Measurements from ENCODE around the gene GATA5.

GATA5 gene

GRCh38 chr20:62501801-62502495, 26.2 kb upstream of the GATA5 start (continued):
- TF ChIP-seq ZNF366 (tag by site-specific recombination; conservative IDR thresholded peaks at IDR 0.05) (no peak; the same call in 1 of the 2 replicates), GLIS2 (tag by site-specific recombination; IDR thresholded peaks at IDR 0.05) (peak; percentile 12; the same call in 1 of the 2 replicates), ZNF449 (tag by site-specific recombination; IDR thresholded peaks at IDR 0.05) (no peak), KLF9 (tag by site-specific recombination; IDR thresholded peaks at IDR 0.05; ENCODE audit: low read depth) (no peak), ZNF777 (tag by site-specific recombination; IDR thresholded peaks at IDR 0.05; ENCODE audit: borderline replicate concordance) (no peak), ZNF645 (tag by site-specific recombination; IDR thresholded peaks at IDR 0.05) (no peak), ZNF658 (tag by site-specific recombination; IDR thresholded peaks at IDR 0.05) (no peak), HIC1 (tag by site-specific recombination; IDR thresholded peaks at IDR 0.05) (peak; percentile 33; the same call in 1 of the 2 replicates), KLF10 (tag by site-specific recombination; IDR thresholded peaks at IDR 0.05) (peak; percentile 81), ZNF169 (tag by site-specific recombination; IDR thresholded peaks at IDR 0.05) (no peak), YY2 (tag by site-specific recombination; IDR thresholded peaks at IDR 0.05) (0 out of 2 replicates have a peak, but pooled peaks have one; percentile 30), ZSCAN18 (tag by site-specific recombination; IDR thresholded peaks at IDR 0.05) (no peak), ZNF626 (tag by site-specific recombination; IDR thresholded peaks at IDR 0.05) (no peak), ZIC2 (tag by site-specific recombination; IDR thresholded peaks at IDR 0.05) (peak; percentile 88), ZNF416 (tag by site-specific recombination; IDR thresholded peaks at IDR 0.05) (no peak), ZNF704 (tag by site-specific recombination; IDR thresholded peaks at IDR 0.05) (no peak), ZSCAN16 (tag by site-specific recombination; IDR thresholded peaks at IDR 0.05) (no peak), ZNF274 (IDR thresholded peaks at IDR 0.05; ENCODE audit: low read length) (no peak), ZNF274 (tag by site-specific recombination; IDR thresholded peaks at IDR 0.05; ENCODE audit: borderline replicate concordance) (no peak), KLF1 (tag by site-specific recombination; IDR thresholded peaks at IDR 0.05) (peak; percentile 85), ZNF596 (tag by site-specific recombination; IDR thresholded peaks at IDR 0.05) (no peak), ZNF202 (tag by site-specific recombination; IDR thresholded peaks at IDR 0.05; ENCODE audit: borderline replicate concordance) (no peak), SP7 (tag by site-specific recombination; IDR thresholded peaks at IDR 0.05) (peak; percentile 94), ZNF121 (tag by site-specific recombination; IDR thresholded peaks at IDR 0.05) (no peak), ZNF580 (tag by site-specific recombination; IDR thresholded peaks at IDR 0.05) (no peak), REPIN1 (tag by site-specific recombination; IDR thresholded peaks at IDR 0.05; ENCODE audit: low read depth) (no peak), ZNF174 (tag by site-specific recombination; IDR thresholded peaks at IDR 0.05) (no peak), ZNF335 (tag by site-specific recombination; conservative IDR thresholded peaks at IDR 0.05) (peak; percentile 50)
- TF ChIP-seq, protein P1, sequence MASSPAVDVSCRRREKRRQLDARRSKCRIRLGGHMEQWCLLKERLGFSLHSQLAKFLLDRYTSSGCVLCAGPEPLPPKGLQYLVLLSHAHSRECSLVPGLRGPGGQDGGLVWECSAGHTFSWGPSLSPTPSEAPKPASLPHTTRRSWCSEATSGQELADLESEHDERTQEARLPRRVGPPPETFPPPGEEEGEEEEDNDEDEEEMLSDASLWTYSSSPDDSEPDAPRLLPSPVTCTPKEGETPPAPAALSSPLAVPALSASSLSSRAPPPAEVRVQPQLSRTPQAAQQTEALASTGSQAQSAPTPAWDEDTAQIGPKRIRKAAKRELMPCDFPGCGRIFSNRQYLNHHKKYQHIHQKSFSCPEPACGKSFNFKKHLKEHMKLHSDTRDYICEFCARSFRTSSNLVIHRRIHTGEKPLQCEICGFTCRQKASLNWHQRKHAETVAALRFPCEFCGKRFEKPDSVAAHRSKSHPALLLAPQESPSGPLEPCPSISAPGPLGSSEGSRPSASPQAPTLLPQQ (tag by site-specific recombination; IDR thresholded peaks at IDR 0.05), result 0 out of 2 replicates have a peak, but pooled peaks have one; percentile 45
- TF ChIP-seq, protein P2, sequence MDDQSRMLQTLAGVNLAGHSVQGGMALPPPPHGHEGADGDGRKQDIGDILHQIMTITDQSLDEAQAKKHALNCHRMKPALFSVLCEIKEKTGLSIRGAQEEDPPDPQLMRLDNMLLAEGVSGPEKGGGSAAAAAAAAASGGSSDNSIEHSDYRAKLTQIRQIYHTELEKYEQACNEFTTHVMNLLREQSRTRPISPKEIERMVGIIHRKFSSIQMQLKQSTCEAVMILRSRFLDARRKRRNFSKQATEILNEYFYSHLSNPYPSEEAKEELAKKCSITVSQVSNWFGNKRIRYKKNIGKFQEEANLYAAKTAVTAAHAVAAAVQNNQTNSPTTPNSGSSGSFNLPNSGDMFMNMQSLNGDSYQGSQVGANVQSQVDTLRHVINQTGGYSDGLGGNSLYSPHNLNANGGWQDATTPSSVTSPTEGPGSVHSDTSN (CRISPR knock-in tag; IDR thresholded peaks at IDR 0.05), result no peak

Data from HEK293 (cell line).